ENCODE results near the gene C10orf105. TPM values are rescaled to one million over a fixed set of nuclear protein-coding genes. Genes with fewer than 3 reads are reported as not detected.

Gene C10orf105
- total and polyA plus RNA-seq, 2 of the 8 experiments (the other 6 are each of a cell fraction or from before 2014, with no cell fraction given) = 0.71 to 0.73 TPM

DNA sequence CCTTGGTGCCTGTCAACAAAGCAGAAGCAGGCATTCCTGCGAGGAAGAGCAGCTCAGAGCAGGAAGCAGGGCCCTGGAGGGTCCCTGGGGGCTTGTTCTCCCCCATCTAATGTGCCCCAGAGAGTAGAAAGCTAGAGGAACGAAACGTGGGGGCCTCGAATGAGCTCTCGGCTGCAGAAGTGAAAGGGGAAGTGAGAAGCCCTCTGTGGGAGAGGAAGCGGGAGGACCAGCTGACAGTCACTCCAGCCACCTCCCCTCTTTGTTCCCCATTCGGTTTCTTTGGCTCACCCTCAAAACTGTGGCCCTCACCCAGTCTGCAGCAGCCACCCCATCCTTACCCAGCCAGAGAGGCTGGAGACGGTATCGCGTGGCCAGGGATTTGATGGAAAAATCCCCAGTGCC lies 25.0 kb downstream of the C10orf105 start:
- Histone ChIP-seq H3K79me2 (ENCODE audit: control insufficient read depth in 1 of 2, insufficient read depth in 2 of 2, low read length in 2 of 2) (no peaks in the 10 kb centered on the region), H3K9ac (replicated peaks in 1 of 4; ENCODE audit: extremely low read depth in 1 of 4, low read depth in 3 of 4, low read length in 3 of 4) (no peak overlapping the region), H4K5ac (ENCODE audit: insufficient read length, low read depth, low read length) (no peak overlapping the region), H4K8ac (ENCODE audit: extremely low read depth, insufficient read depth, low read length) (no peak overlapping the region), H3K4ac (replicated peaks; ENCODE audit: insufficient read length, low read depth, low read length) (no peak overlapping the region), H2BK120ac (replicated peaks; ENCODE audit: low read depth, low read length) (no peak overlapping the region), H3K23ac (ENCODE audit: insufficient read length) (no peak overlapping the region), H3K18ac (ENCODE audit: extremely low read depth, low read length) (no peak overlapping the region), H3K14ac (ENCODE audit: insufficient read length) (no peak overlapping the region), H3K36me3 (ENCODE audit: control insufficient read depth in 2 of 4, insufficient read depth in 4 of 4, low read length in 3 of 4) (no peaks in the 10 kb centered on the region), H3K27ac (ENCODE audit: low read depth, low read length) (no peak overlapping the region), H3K4me1 (replicated peaks in 1 of 4; ENCODE audit: control insufficient read depth in 3 of 4, insufficient read depth in 4 of 4, low read length in 3 of 4) (no peaks in the 10 kb centered on the region; a peak in 1 of 7 replicates), H2BK12ac (ENCODE audit: low read depth, low read length) (no peak overlapping the region), H4K20me1 (replicated peaks in 1 of 2; ENCODE audit: control insufficient read depth in 1 of 2, insufficient read depth in 2 of 2, low read length in 2 of 2) (no peaks in the 10 kb centered on the region), H3K23me2 (ENCODE audit: low read depth, low read length) (no peaks in the 10 kb centered on the region), H2BK5ac (ENCODE audit: low read depth, low read length) (no peak overlapping the region), H2AK5ac (ENCODE audit: low read depth, low read length) (no peak overlapping the region), H3K4me2 (ENCODE audit: insufficient read depth in 1 of 2, low read depth in 2 of 2, low read length in 2 of 2) (no peak overlapping the region), H3K4me3 (ENCODE audit: extremely low read depth in 1 of 4, insufficient read depth in 2 of 4, low read depth in 3 of 4, low read length in 4 of 4) (no peak overlapping the region), H2BK20ac (ENCODE audit: low read length) (no peak overlapping the region), H3K79me1 (ENCODE audit: low read depth, low read length) (no peaks in the 10 kb centered on the region), H4K91ac (replicated peaks; ENCODE audit: insufficient read length, low read length) (no peak overlapping the region), H3K27me3 (replicated peaks in 1 of 4; ENCODE audit: control insufficient read depth in 3 of 4, extremely low read depth in 1 of 4, insufficient read depth in 3 of 4, low read length in 3 of 4) (no peaks in the 10 kb centered on the region; a peak in 1 of 7 replicates), H3K9me3 (ENCODE audit: insufficient read depth in 2 of 2, low read depth in 1 of 2, low read length in 1 of 2) (0 out of 4 replicates have a peak, but pooled peaks cover 0 to 7% of the 10 kb centered on the region in 2 experiments), H2BK15ac (ENCODE audit: low read length) (no peak overlapping the region), H2AFZ (ENCODE audit: low read length) (no peak overlapping the region), H3K56ac (replicated peaks; ENCODE audit: insufficient read length, low read depth, low read length) (no peak overlapping the region)
- ChIA-PET POLR2A (ENCODE audit: partially characterized antibody) (interaction anchor here (1.2 to 1.4 kb wide), 2 partner anchors 9 to 17 kb away, joined by 3 read pairs; no protein-coding TSS in a partner anchor), CTCF (ENCODE audit: partially characterized antibody) (interaction anchor here (0.7 to 11.1 kb wide), 22 partner anchors 9 to 380 kb away, joined by 3 to 169 read pairs (median 8); partner anchors contain the start of gene CDH23)
- 81% methylated on average over 10 of the region's 10 CpGs; no CpG with 5 or more reads in 1 of the 2 experiments for WGBS, 2 experiments (ENCODE audit: extremely low coverage in 1 of 2, insufficient coverage in 1 of 2, insufficient read length in 1 of 2, insufficient replicate concordance in 2 of 2, low coverage in 1 of 2, low lambda C conversion rate in 2 of 2, missing lambda C conversion rate in 1 of 2)
- FAIRE-seq (no peak), DNase-seq (ENCODE audit: low read depth in 1 of 2, low spot score in 2 of 2) (no peak)
- TF ChIP-seq EZH2 (IDR thresholded peaks at IDR 0.05; ENCODE audit: low read depth, low read length, severe bottlenecking) = no peak
- TF ChIP-seq TEAD4 (IDR thresholded peaks at IDR 0.05; ENCODE audit: low read depth, low read length) = no peak
- TF ChIP-seq, protein P1, sequence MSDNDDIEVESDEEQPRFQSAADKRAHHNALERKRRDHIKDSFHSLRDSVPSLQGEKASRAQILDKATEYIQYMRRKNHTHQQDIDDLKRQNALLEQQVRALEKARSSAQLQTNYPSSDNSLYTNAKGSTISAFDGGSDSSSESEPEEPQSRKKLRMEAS (IDR thresholded peaks at IDR 0.05) = no peak
